Upper lobe of left lung (tissue), 6 donors: ENCODE measurements around the gene C16orf95. TPM values are rescaled to one million over a fixed set of nuclear protein-coding genes. Genes with fewer than 3 reads are reported as not detected.
A peak's percentile ranks its signal among the peaks of the same experiment; 100 is the strongest.
"Not testable (repeated sequence)": the region's sequence is repeated elsewhere in the genome, so short reads cannot be mapped to it uniquely, and the experiment has no call there.

ENCODE experiments used
- ATAC-seq, 2 donors: fragments of 200-7000 bp; cut with Tn5 transposase; one replicate each; pipeline ENCODE4 v1.9.1; 2022; ENCODE audit warnings: mild to moderate bottlenecking in 2 of 2, moderate library complexity in 2 of 2; ENCODE audit not compliant: low FRiP score in 2 of 2
- DNase-seq, 2 donors: peaks; one replicate each; pipeline ENCODE4 v3.0.0-alpha.2; 2019 to 2020
- H3K27ac ChIP-seq, 4 donors: fragments of 200-600 bp; sonication (generic); one replicate each; pipeline ENCODE4 v1.5.1; 2016 to 2019
- H3K27me3 ChIP-seq, 4 donors: fragments of 200-600 bp; sonication (generic); one replicate each; pipeline ENCODE4 v1.5.1; 2017 to 2019
- H3K36me3 ChIP-seq, 4 donors: fragments of 200-600 bp; sonication (generic); one replicate each; pipeline ENCODE4 v1.5.1; 2016 to 2019
- H3K4me1 ChIP-seq, 4 donors: fragments of 200-600 bp; sonication (generic); one replicate each; pipeline ENCODE4 v1.5.1; 2018 to 2019
- H3K4me3 ChIP-seq, 4 donors: fragments of 200-600 bp; sonication (generic); one replicate each; pipeline ENCODE4 v1.5.1; 2017 to 2019; ENCODE audit warnings: mild to moderate bottlenecking in 2 of 4, moderate library complexity in 1 of 4
- H3K9me3 ChIP-seq, 4 donors: fragments of 200-600 bp; sonication (generic); one replicate each; pipeline ENCODE4 v1.5.1; 2018 to 2019
- CTCF ChIP-seq, 6 experiments: fragments of 450-650 bp in 4 of 6; fragments of 200-600 bp in 2 of 6; sonication (generic) in 2 of 6; IDR thresholded peaks; one replicate each; pipeline ENCODE4 v1.5.1; 2016 to 2019; ENCODE audit warnings: antibody characterized with exemption in 6 of 6
- EP300 ChIP-seq, 4 donors: sonication (generic); formaldehyde crosslinking; IDR thresholded peaks; one replicate each; pipeline ENCODE4 v1.5.1; 2017; ENCODE audit warnings: antibody characterized with exemption in 4 of 4, control low read depth in 2 of 4
- POLR2A ChIP-seq, 4 donors: fragments of 450-650 bp; IDR thresholded peaks; one replicate each; pipeline ENCODE4 v1.5.1; 2016 to 2017; ENCODE audit warnings: antibody characterized with exemption in 4 of 4, mild to moderate bottlenecking in 2 of 4
- POLR2AphosphoS5 ChIP-seq, 2 donors: sonication (generic); formaldehyde crosslinking; IDR thresholded peaks; one replicate each; pipeline ENCODE4 v1.5.1; 2017; ENCODE audit warnings: antibody characterized with exemption in 2 of 2
- WGBS, 2 donors: methylation state at CpG; one replicate each; pipeline ENCODE4 v1.1.5; 2017 to 2018; 5-methylcytosine and 5-hydroxymethylcytosine counted together
- total RNA-seq, 6 donors: library from RNA; depleted of rRNA in 4 of 6; stranded (reverse); fragments of >200 nt in 4 of 6; gene quantifications; one replicate each; pipeline versions ENCODE4 v1.1.0 to v1.2.1, GENCODE V29; 2016 to 2021
- donor health status: DM: no; HTN: no; CAD: no; lungs with moderate emphysema.
- donor health status: DM: no; HTN: yes; CAD: no; lungs with severe emphysema.

C16orf95 gene
- total RNA-seq, 6 donors from 2014 or later = 1.8 to 9.4 (median 3.4) TPM

GRCh38 chr16:87363771-87364455, 46.7 kb upstream of the C16orf95 start:
- H3K9me3 ChIP-seq = no peaks in the 10 kb centered on the region
- no peaks in the 10 kb centered on the region for H3K27me3 ChIP-seq
- no peak for TF ChIP-seq CTCF (IDR thresholded peaks at IDR 0.05)
- no peak for TF ChIP-seq EP300 (IDR thresholded peaks at IDR 0.05)
- no peak for TF ChIP-seq POLR2AphosphoS5 (IDR thresholded peaks at IDR 0.05)
- TF ChIP-seq POLR2A (IDR thresholded peaks at IDR 0.05) = no peak
- peak overlapping the region in 3 of 4 donors; percentile 34 to 75 (median 63) for H3K27ac ChIP-seq
- H3K4me3 ChIP-seq = no peak overlapping the region
- DNase-seq (peak in 1 of 2 donors; percentile 78), ATAC-seq (peak in 1 of 2 donors; percentile 27)
- peaks cover 16 to 32% (median 23%) of the 10 kb centered on the region in 4 donors for H3K4me1 ChIP-seq
- H3K36me3 ChIP-seq = peaks cover 0 to 25% (median 15%) of the 10 kb centered on the region in 4 donors
- WGBS, 2 donors = 30 to 71% methylated on average over 10 to 17 of the region's 17 CpGs

DNA sequence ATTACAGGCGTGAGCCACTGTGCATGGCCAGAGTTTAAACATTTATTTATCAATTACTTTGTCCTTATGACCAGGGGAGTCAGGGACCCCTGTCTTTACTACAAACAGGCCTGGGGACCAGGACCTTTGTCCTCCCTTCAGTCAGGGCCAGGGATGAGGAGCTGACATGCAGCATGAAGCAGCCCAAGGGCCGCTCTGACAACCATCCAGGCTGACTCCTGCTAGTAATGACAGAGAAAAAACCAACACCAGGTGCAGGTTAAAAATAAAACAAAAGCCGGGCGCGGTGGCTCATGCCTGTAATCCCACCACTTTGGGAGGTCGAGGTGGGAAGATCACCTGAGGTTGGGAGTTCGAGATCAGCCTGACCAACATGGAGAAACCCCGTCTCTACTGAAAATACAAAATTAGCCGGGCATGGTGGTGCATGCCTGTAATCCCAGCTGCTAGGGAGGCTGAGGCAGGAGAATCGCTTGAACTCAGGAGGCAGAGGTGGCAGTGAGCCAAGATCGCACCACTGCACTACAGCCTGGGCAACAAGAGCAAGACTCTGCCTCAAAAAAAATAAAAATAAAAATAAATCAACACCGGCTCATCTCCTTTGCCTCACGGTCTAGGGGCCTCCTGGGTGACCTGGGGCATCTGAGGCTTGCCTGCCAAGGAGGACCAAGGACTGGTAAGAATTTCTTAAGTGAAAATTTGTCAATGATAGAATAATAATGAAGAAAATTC, 45.8 kb upstream of the C16orf95 start:
- WGBS, 2 donors = 86 to 94% methylated on average over 12 to 13 of the region's 13 CpGs
- H3K27ac ChIP-seq = peak overlapping the region in 2 of 4 donors; percentile 17 to 75
- not testable (repeated sequence) for H3K27me3 ChIP-seq, DNase-seq, H3K9me3 ChIP-seq, ATAC-seq, H3K4me3 ChIP-seq
- H3K4me1 ChIP-seq = peaks cover 10 to 23% (median 14%) of the 10 kb centered on the region in 4 donors
- H3K36me3 ChIP-seq = peaks cover 3 to 35% (median 22%) of the 10 kb centered on the region in 4 donors

DNA sequence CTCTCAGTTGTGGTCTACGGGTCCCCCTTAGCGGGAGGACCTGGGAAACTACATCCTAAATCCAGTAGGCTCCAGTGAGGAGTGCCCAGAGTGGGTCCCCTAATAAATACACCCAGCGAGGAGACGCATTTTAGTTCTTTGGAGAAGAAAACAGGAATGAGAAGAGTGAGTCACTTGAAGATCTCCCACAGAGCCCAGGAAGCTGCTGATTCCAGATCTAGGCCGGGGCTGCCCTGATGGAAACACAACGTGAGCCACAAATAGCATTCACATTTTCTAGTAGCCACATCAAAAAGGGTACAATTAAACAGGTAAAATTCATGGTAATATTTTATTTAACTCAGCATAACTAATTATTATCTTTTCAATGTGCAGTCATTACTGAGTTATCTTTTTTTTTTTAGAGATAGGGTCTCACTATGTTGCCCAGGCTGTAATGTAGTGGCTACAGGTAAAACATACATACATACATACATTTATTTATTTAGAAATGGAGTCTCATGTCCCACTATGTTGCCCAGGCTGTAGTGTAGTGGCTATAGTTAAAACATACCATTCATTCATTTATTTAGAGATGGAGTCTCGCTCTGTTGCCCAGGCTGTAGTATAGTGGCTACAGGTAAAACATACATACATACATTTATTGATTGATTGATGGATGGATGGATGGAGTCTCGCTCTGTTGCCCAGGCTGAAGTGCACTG, 44.9 kb upstream of the C16orf95 start:
- no peak overlapping the region for H3K27ac ChIP-seq
- H3K9me3 ChIP-seq = no peaks in the 10 kb centered on the region
- no peak for TF ChIP-seq POLR2AphosphoS5 (IDR thresholded peaks at IDR 0.05)
- TF ChIP-seq EP300 (IDR thresholded peaks at IDR 0.05) = no peak
- TF ChIP-seq CTCF (IDR thresholded peaks at IDR 0.05) = no peak
- no peak for TF ChIP-seq POLR2A (IDR thresholded peaks at IDR 0.05)
- 95 to 96% methylated on average over 6 to 8 of the region's 8 CpGs for WGBS, 2 donors
- ATAC-seq (no peak), DNase-seq (no peak)
- H3K4me3 ChIP-seq = no peak overlapping the region
- peaks cover 9 to 22% (median 14%) of the 10 kb centered on the region in 4 donors for H3K4me1 ChIP-seq
- no peaks in the 10 kb centered on the region for H3K27me3 ChIP-seq
- H3K36me3 ChIP-seq = peaks cover 6 to 44% (median 26%) of the 10 kb centered on the region in 4 donors

GRCh38 chr16:87360862-87361610, 43.8 kb upstream of the C16orf95 start:
- DNase-seq (no peak), ATAC-seq (no peak)
- TF ChIP-seq POLR2AphosphoS5 (IDR thresholded peaks at IDR 0.05) = no peak
- no peak for TF ChIP-seq CTCF (IDR thresholded peaks at IDR 0.05)
- TF ChIP-seq EP300 (IDR thresholded peaks at IDR 0.05) = no peak
- TF ChIP-seq POLR2A (IDR thresholded peaks at IDR 0.05) = no peak
- 95 to 96% methylated on average over 16 of the region's 16 CpGs for WGBS, 2 donors
- Histone ChIP-seq H3K27ac (no peak overlapping the region), H3K9me3 (no peaks in the 10 kb centered on the region), H3K27me3 (no peaks in the 10 kb centered on the region), H3K4me1 (peaks cover 9 to 22% (median 14%) of the 10 kb centered on the region in 4 donors), H3K4me3 (no peak overlapping the region), H3K36me3 (peaks cover 6 to 53% (median 26%) of the 10 kb centered on the region in 4 donors)
